Measurements from ENCODE around the gene MCAT. TPM values are rescaled to one million over a fixed set of nuclear protein-coding genes. Genes with fewer than 3 reads are reported as not detected.

Gene MCAT
- total and polyA plus RNA-seq, 10 donors: 7.6 to 25.3 (median 11.4) TPM

DNA sequence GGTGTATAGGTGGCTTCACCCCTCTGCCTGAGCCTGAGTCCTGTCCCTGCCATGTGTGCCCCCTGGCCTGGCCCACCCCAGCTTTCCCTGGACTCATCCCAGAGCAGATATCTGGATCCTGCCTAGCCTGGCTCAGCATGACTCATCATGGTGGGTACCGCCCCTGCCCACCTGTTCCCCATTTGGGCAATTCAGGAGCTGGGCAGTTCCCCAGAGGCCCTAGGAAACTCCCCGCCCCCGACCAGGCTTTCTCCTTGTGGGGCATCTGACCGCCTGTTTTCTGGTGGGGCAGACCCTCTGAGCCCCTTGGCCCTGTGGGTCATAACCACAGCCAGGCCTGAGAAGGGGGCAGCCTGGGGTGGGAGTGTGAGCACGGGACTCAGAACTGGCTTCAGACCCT is 12.6 kb upstream of the MCAT start:
- intact Hi-C loops (cut with DNase I; ENCODE audit: low total_unique reads): no loop called here
- H3K27ac ChIP-seq: peak overlapping the region in 3 of 8 donors; percentile 67 to 96 (median 95)
- WGBS, 5 donors: 54 to 82% (median 64%) methylated on average over 5 of the region's 5 CpGs

DNA sequence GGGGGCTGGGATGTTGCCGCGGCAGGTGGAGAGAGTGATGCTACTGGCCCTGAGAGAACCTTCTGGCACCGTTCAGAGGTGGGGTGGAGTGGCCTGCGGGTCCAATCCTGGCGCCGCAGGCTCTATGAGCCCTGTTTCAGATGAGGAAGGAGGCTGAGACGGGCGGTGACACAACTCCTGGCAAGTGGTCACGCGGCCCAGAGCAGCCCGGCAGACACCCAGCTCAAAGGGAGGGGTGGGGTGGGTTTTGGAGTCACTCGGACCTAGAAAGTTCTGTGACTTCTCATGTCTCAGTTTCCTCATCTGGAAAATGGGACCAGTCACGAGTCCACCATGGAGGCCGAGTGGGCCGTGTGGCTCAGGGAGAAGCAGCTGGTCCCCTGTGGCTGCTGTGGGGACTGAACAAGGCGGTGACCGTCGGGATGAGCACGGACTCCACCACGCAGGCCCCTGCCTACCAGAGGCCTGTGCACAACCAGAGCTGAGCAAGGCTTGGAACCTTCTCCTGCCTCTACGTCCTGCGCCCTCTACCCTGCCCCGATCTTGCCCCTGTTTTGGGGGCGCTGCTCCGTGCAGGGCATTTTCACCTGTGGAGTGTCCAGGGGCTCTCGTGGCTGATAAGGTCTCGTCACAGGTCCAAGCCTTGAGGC is 11.8 kb upstream of the MCAT start:
- intact Hi-C loops (cut with DNase I; ENCODE audit: low total_unique reads): no loop called here
- WGBS, 5 donors: 66 to 89% (median 79%) methylated on average over 20 to 27 of the region's 27 CpGs
- DNase-seq: peak; percentile 90
- Histone ChIP-seq H3K4me1 (peaks cover 12 to 97% (median 64%) of the 10 kb centered on the region in 6 donors), H3K27me3 (replicated peaks in 1 of 7) (peaks cover 0 to 10% (median 0%) of the 10 kb centered on the region in 7 donors), H3K36me3 (peaks cover 0 to 32% (median 0%) of the 10 kb centered on the region in 6 donors), H3K4me3 (peak overlapping the region in 1 of 8 donors; percentile 42), H3K27ac (peak overlapping the region in 5 of 8 donors; percentile 31 to 96 (median 73)), H3K9me3 (no peaks in the 10 kb centered on the region)
- TF ChIP-seq POLR2A (IDR thresholded peaks at IDR 0.05): no peak
- peak in 1 of 3 donors; percentile 53 for TF ChIP-seq POLR2AphosphoS5 (IDR thresholded peaks at IDR 0.05)
- TF ChIP-seq CTCF (IDR thresholded peaks at IDR 0.05 in 8 of 11, conservative IDR thresholded peaks at IDR 0.05 in 3 of 11): no peak

More for the DNA sequence above, 12.6 kb upstream of the MCAT start:
- Histone ChIP-seq H3K4me3 (peak overlapping the region in 1 of 8 donors; percentile 42), H3K27me3 (replicated peaks in 1 of 7) (peaks cover 0 to 10% (median 0%) of the 10 kb centered on the region in 7 donors), H3K36me3 (peaks cover 0 to 40% (median 0%) of the 10 kb centered on the region in 6 donors), H3K9me3 (no peaks in the 10 kb centered on the region), H3K4me1 (peaks cover 10 to 96% (median 60%) of the 10 kb centered on the region in 6 donors)
- DNase-seq: no peak
- TF ChIP-seq POLR2AphosphoS5 (IDR thresholded peaks at IDR 0.05): no peak
- TF ChIP-seq POLR2A (IDR thresholded peaks at IDR 0.05): no peak
- TF ChIP-seq CTCF (IDR thresholded peaks at IDR 0.05 in 8 of 11, conservative IDR thresholded peaks at IDR 0.05 in 3 of 11): no peak

GRCh38 chr22:43153899-43154298 is 10.7 kb upstream of the MCAT start:
- 49 to 63% (median 50%) methylated on average over 9 of the region's 9 CpGs for WGBS, 5 donors
- TF ChIP-seq CTCF (IDR thresholded peaks at IDR 0.05 in 8 of 11, conservative IDR thresholded peaks at IDR 0.05 in 3 of 11) (no peak), POLR2AphosphoS5 (IDR thresholded peaks at IDR 0.05) (no peak), POLR2A (IDR thresholded peaks at IDR 0.05) (no peak)
- peak overlapping the region in 2 of 8 donors; percentile 10 to 32 for H3K4me3 ChIP-seq
- peak overlapping the region in 5 of 8 donors; percentile 6 to 96 (median 73) for H3K27ac ChIP-seq
- intact Hi-C loops (cut with DNase I; ENCODE audit: low total_unique reads): no loop called here
- no peak for DNase-seq
- peaks cover 12 to 93% (median 61%) of the 10 kb centered on the region in 6 donors for H3K4me1 ChIP-seq
- peaks cover 0 to 10% (median 0%) of the 10 kb centered on the region in 7 donors for H3K27me3 ChIP-seq (replicated peaks in 1 of 7)
- no peaks in the 10 kb centered on the region for H3K9me3 ChIP-seq
- peaks cover 0 to 21% (median 0%) of the 10 kb centered on the region in 6 donors for H3K36me3 ChIP-seq

DNA sequence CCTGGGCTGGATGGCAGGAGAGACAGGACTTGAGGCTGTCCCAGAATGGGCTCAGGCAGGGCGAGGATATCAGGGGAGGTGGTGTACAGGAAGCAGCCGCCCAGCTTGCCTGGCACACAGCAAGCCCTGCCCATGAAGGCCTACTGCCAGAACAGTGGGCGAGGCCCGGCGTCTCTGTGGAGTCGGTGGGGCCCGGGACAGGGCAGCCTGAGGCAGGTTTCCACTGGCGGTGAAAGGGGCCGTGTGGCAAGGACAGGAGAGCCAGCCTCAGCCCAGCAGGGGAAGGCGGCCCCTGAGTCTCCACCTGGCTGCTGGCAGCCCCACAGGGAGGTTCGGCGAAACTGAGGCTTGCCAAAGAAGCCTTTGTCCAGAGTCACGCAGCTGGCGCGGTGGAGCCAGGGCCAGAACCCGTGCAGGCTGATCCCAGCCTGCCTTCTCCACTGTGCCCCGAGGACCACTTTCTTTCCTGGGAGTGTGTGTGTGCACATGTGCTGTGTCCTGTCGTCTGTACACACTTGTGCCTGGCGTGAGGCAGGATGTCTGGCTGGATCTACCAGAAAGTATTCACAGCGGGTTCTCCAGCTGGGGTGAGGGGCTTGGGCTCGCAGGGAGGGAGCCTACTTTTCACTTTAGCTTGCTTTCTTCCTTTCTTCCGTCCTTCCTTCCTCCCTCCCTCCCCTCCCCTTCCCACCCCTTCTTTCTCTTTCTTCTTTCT is 9.3 kb upstream of the MCAT start:
- peaks cover 0 to 18% (median 0%) of the 10 kb centered on the region in 6 donors for H3K36me3 ChIP-seq
- peaks cover 12 to 94% (median 68%) of the 10 kb centered on the region in 6 donors for H3K4me1 ChIP-seq
- H3K9me3 ChIP-seq: no peaks in the 10 kb centered on the region
- H3K27me3 ChIP-seq (replicated peaks in 1 of 7): peaks cover 0 to 10% (median 0%) of the 10 kb centered on the region in 7 donors
- TF ChIP-seq POLR2AphosphoS5 (IDR thresholded peaks at IDR 0.05) (peak; percentile 59 to 85 (median 83)), CTCF (IDR thresholded peaks at IDR 0.05 in 8 of 11, conservative IDR thresholded peaks at IDR 0.05 in 3 of 11) (no peak)
- intact Hi-C loops (cut with DNase I; ENCODE audit: low total_unique reads): no loop called here
- peak overlapping the region; percentile 71 to 98 (median 92) for H3K4me3 ChIP-seq
- 3 to 12% (median 9%) methylated on average over 11 to 22 of the region's 22 CpGs for WGBS, 5 donors
- peak overlapping the region; percentile 65 to 96 (median 93) for H3K27ac ChIP-seq
- DNase-seq: peak; percentile 96
